ENCODE data around the gene TMEM11.
"Not testable (repeated sequence)": the region's sequence is repeated elsewhere in the genome, so short reads cannot be mapped to it uniquely, and the experiment has no call there.

Gene TMEM11

DNA sequence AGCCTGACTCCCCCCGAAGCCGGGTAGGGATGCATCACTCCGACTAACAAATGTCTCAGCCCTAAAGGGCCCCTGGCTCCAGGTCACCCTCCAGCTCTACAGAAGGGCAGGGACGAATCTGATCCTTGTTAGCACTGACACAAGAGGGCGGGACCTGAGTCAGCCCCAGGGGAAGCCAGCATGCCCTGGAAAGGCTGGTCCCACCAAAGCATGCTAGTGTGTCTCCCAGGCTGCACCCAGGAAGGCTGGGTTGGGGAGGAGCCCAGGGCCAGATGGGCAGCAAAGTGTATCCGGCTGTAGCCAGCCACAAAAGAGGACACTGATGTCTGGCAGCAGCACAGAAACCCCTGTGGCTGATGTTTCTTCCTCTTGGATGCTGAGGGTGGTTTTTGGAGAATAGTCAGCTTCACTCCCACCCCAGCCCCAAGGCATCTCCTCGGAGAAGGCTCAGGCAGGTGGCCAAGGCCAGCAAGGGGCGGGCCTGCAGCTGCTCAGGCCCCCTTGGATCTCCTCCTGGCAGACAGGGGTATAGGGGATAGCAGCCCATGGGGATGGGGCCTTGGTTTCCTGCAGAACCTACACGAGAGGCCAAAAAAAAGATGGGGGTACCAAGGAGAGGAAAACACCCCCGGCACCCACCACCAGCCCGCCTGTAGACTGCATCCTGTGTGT is 28.2 kb upstream of the TMEM11 start:
- no peak for DNase-seq (ENCODE audit: low spot score)

DNA sequence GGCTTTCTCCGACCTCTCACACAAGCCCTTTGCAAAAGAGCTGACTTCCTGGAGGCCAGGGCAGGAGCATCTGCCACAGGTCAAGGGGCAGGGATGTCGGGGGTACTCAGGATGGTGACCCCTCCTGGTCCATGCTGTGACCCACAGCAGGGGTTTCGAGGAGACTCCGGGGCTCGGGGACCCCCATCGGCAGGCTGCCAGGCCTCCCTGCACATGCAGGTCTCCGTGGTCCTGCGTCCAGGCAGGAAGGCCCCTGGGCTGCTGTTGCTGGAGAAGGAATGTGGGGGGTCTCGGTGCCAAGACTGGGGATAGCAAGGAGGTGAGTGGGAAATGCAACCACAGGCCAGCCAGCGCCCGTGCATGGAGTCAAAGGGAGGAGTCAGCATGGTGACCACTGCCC is 27.6 kb upstream of the TMEM11 start:
- no peak for DNase-seq (ENCODE audit: low spot score)

DNA sequence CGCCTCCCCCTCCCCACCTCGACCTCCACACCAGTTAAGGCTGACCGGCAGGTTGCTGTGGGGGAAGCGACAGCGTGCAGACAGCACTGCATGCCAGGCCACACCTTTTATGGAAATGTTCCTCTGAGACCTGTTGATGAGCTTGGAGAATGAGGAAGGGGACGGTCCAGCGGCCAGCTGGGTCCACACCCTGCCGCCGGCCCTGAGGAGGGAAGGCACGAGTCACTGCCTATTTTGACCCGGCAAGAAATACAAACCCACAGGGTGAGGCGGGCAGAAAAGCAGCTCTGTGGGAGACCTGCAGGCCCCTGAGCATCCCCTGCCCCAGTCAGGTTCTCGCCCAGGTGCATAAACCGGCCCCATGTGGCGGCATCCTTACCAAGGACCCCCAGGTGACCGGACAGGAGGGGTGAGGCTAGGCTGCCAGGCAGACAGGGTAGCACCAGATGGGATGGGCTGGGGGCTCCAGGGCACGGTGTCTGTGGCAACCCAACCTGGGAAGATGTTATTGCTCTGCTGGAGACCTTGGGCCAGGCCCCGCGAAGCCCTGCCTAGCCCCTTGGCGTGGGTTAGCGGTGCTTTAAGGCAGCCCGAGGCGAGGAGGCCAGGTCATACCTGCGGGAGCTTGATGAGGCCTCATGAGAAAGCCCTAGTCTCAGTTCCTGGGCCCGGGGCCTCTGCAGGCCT is 26.6 kb upstream of the TMEM11 start:
- no peak for DNase-seq (ENCODE audit: low spot score)

DNA sequence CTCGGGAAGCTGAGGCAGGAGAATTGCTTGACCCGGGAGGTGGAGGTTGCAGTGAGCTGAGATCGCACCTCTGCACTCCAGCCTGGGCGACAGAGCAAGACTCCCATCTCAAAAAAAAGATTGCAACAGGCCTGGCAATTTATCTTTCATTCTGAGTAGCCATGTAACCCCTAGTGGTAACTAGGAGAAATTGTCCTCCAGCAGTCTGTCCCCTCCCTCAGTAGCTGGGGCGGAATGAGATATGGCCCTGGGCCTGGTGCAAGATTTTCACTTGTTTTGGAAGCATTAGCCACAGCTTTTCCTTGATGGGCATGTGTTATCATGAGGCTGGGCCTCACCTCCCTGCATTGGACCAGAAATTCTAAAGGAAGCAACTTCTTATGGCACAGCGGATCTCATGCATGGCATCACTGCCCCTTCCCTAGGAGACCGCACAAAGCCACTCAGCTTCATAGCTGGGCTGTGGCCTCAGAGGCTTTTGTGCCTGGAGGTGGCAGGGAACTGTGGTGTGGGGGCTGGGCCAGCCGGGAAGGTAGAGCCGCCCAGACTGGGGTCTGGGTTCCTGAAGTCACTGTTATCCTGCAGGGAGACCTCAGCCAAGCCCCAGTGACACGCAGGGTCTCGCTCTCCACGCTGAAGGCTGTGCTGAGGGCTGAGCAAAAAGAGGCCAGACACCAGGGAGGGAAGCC is 25.9 kb upstream of the TMEM11 start:
- no peak for DNase-seq (ENCODE audit: low spot score)

DNA sequence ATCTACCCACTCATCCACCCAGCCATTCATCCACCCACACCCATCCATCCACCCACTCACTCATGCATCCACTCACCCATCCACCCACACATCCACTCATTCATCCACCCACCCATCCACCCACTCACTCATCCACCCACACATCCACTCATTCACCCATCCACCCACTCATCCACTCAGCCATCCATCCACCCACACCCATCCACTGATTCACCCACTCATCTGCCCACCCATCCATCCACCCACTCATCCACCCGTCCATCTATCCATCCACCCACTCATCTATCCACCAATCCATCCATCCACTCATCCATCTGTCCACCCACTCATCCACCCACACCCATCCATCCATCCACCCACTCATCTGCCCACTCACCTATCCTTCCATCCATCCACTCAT is 22.0 kb upstream of the TMEM11 start:
- no peak for DNase-seq (ENCODE audit: low spot score)

DNA sequence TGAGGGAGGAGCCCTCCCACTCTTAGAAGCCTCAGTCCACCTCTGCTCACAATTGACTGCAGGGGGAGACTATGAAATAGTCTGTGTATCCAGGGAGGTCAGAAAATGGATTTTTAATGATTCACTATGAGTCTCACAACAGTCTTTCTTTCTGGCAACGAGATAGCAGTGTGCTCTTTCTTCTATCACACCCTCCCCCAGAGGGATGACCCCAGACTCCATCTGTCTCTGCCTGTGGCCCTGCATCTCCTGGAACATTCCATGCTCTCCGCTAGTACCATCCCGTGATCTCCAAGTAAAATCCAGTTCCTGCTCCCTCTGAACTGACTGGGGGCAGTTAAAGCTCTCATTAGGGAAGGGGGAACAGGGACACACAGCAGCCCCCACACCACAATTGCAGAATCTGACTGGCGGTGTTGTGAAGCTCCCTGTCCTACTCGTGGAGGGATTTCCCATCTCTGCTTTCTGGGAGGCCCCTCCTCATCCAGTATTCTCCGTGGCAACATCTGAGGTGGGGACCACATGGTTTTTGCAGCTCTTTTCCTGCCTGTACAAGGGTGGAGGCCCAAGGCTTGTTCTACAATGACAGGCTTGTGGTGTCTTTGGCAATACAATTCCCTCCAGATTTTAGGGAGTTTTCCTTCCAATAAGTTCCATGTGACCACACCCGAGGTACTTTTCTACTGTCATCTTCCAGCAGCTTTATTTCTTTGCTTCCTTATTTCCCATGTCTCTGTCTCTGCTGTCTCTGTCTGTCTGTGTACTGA is 19.8 kb upstream of the TMEM11 start:
- no peak for DNase-seq (ENCODE audit: low spot score)

DNA sequence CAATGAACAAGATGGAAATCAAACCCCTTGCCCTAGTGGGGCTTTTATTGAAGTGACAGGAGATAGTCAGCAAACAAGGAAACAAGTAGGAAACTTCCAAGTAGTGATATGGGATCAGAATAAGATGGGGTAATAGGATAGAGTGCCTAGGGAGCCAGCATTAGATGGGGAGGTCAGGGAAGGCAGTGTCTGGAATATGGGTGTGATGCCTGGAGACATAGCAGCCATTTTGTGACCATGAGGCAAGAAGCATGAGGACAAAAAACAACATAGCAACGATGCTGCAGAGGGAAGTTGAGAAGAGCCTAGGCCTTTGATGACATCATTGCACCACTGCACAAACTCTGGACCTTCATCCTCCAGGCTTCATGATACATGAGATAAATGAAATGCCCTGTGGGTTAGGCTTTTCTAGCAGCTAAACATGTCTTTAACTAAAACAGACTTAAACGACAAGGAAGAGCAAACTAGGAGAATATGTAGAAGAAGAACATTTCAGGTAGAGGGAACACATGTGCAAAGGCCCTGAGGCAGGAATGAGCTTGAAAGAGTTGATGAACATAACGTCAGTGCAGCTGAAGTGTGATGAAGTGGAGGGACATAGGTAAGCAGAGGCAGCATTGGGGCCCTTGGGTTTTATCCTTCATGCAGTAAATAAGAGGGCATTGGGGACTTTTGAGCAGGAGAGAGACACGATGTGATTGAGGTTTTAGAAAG is 18.2 kb upstream of the TMEM11 start:
- no peak for DNase-seq (ENCODE audit: low spot score)

DNA sequence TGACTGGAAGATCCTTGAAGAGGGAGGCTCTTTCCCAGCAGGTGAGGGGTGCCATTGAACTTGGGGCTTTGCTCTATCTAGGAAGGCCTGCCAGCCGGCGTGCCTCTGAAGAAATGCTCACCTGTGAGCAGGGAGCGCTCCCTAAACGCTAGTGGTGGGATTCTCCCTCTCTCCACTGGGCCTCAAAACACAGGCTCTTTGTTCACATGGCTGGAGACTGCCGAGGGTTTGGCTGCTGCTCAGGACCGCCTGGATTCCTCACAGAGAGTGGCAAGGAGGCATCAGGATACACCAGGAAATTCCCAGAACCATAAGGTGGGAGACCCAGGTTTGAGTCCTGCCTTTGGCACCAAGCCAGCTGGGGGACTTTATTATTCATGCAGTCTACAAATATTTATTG is 17.6 kb upstream of the TMEM11 start:
- DNase-seq (ENCODE audit: low spot score): no peak

DNA sequence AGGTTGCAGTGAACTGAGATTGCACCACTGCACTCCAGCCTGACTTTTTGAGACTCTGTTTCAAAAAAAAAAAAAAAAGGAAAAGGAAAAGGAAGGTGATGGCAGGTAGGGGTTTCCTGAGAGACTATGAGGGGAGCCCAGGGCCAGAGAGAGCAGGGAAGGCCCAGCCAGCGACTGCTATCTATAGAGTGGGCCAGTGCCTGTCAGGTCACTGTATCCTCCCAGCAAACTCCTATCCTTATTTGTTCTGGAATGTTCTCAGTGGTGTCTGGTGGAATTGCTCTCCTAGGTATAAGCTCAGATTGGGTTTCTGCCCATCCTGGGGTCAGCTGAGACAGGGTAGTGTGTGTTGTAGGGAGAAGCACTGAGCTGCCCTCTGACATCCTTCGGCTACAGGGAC is 14.9 kb upstream of the TMEM11 start:
- DNase-seq (ENCODE audit: low spot score): no peak

DNA sequence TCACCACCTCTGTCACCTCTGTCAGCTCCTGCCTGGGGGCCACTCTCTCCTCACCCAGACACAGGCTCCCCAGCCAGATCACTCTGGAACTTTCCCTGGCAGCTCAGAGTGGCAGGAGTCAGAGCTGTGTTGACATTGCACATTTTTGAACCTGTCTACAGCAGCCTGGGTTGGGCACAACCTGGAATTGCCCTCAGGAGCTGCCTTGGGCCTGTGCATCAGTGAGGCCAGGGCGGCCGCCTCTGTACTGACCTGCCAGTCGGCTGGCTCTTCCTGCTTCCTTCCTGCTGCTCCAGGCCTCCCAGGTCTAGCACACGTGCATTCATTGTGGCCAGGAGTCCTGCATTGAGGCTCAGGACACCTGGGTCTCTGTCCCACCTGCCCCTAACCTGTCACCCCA is 14.2 kb upstream of the TMEM11 start:
- no peak for DNase-seq (ENCODE audit: low spot score)

DNA sequence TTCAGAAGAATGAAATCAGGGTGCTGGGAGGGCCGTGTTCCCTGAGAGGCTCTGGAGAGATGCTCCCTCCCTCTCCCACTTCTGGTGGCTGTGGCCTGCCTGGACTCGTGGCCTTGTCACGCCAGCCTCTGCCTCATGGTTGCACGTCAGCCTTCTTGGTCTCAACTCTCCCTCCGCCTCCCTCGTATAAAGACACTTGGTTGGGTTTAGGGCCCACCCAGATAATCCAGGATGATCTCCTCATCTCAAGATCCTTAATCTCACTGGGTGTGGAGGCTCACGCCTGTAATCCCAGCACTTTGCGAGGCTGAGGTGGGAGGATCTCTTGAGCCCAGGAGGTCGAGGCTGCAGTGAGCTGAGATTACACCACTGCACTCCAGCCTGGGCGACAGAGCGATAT is 13.3 kb upstream of the TMEM11 start:
- DNase-seq (ENCODE audit: low spot score): not testable (repeated sequence)

DNA sequence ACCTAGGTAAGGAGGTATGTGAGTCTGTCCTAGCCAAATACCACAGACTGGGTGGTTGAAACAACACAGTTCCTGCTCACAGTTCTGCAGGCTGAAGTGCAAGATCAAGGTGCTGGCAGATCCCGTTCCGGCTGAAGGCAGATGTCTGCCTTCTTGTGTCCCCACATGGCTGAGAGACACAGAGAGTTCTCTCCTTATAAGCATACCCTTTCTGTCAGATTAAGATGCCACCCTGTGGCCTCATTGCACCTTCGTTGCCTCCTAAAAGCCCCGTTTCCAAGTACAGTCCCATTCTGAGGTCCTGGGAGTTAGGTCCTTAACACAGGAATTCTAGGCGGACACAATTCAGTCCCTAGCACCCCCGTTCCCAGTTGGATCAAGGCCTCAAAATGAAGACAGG is 9.1 kb upstream of the TMEM11 start:
- no peak for DNase-seq (ENCODE audit: low spot score)

DNA sequence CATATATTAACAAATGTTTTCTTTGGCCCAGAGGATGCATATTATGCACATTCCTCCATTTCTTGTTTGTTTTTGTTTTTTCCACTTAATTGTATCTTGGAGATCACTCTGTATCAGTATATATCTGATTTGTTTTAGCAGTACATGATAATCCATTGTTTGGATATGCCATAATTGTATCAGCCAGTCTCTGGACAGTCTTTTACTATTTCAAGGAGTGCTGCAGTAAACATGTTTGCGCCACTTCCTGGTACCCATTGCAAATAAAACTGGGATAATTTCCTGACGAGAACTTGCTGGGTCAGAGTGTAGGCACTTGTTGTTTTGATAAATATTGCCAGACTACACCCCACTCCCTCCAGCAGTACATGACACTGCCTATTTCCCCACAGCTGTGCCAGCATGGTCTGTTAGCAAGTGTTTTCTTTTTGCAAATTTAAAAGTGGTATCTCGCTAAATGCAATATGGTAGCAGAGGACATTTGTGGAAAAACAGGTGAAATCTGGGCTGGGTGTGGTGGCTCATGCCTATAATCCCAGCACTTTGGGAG is 4.9 kb upstream of the TMEM11 start:
- no peak for DNase-seq (ENCODE audit: low spot score)

DNA sequence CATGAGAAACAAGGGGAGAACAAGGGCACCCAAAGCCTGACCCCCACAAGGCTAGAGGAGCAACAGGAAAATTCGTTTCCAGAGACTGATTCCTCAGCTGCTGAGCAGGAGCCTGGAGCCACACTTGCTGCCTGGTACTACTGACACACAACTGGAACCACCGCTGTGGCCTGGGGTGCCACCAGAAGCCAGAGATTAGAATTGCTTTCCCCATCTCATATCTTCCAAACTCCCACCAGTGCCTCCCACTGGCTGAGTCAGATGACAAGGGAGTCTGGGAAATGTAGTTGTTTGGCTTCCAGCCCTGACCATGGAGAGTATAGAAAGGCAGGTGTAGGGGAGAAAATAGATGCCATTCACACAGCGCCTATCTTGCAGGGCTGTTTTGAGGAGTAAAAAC is 4.1 kb upstream of the TMEM11 start:
- no peak for DNase-seq (ENCODE audit: low spot score)

DNA sequence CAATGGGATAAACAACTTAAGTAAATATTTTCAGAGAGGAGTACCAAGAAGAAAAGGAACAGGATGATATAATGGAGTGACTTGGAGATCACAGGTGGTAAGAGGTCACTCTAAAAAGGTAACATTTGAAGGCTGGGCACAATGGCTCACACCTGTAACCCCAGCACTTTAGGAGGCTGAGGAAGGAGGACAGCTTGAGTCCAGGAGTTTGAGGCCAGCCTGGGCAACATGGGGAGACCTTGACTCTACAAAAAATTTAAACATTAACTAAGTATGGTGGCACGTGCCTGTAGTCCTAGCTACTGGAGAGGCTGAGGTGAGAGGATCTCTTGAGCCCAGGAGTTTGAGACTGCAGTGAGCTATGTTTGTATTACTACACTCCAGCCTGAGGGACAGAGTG is 3.4 kb upstream of the TMEM11 start:
- no peak for DNase-seq (ENCODE audit: low spot score)

DNA sequence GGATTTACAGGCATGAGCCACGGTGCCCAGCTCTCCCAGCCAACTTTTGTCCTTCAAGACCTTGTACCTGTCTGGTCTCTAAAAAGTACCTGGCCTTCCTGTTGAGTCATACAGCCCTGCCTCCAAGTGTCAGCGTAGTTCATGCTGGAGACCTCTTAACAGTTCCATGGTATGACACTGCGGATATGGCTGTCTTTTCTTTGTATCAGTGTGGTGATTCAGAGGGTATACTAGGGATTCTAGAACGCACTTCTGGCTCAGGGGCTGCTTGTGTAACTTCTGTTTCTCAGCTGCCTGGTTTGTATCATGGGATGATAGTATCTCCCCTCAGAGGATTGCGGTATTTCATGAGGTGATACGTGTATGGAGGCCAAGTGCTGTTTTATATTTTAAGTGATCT is 2.0 kb upstream of the TMEM11 start:
- DNase-seq (ENCODE audit: low spot score): no peak

DNA sequence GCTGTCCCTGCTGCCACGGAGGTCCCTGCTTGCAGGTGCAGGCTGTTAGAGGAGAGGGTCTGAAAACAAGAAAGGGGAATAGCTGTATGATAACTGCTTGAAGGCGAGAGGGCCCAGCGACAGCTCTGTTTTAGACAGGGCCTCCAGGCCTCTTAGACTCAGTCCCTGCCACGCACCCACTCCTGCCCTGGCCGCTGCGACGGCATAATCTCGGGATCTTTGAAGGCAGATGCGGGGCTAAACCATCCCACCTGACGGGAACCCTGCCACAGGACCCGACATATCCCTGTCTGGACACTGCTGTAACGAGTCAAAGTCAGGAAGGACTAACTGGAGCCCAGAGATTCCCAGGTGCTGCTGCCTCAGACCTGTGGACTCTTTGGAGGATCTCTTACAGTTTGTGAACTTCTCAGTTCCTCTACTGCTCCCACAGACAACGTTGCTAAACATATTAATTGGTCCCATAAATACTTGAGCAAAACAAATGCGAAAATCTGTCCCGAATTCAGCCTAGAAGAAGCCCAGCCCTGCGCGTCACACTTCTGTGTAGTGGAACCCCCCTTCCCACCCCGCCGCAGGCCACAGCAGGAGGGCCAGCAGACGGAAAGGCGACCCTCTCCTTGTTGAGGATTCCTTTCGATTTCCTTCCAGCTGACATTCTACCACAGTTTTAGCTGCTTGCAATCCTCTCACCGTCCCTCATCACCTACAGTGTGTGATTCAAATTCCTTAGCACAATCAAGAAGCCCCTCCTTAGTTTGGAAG is 998 bp upstream of the TMEM11 start:
- DNase-seq (ENCODE audit: low spot score): peak; percentile 44

DNA sequence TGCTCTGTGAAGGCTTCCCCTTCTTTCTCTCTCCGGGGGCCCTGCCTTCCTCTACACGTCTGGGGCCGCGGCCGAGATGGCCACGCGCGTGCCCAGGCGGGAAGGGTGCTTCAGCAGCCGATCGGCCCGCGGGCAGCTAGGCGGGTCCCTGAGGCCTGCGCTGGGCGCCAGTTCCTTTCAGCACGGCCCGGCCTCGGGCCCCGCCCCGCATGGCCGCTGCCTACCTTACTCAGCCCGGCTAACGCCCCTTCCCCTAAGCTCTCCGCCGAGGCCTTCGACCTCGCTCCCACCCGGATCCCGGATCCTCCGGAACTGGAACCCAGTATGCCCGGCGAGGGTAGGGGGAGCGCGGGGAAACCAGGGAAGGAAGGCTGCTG is 335 bp downstream of the TMEM11 start:
- peak; percentile 8 for DNase-seq (ENCODE audit: low spot score)

DNA sequence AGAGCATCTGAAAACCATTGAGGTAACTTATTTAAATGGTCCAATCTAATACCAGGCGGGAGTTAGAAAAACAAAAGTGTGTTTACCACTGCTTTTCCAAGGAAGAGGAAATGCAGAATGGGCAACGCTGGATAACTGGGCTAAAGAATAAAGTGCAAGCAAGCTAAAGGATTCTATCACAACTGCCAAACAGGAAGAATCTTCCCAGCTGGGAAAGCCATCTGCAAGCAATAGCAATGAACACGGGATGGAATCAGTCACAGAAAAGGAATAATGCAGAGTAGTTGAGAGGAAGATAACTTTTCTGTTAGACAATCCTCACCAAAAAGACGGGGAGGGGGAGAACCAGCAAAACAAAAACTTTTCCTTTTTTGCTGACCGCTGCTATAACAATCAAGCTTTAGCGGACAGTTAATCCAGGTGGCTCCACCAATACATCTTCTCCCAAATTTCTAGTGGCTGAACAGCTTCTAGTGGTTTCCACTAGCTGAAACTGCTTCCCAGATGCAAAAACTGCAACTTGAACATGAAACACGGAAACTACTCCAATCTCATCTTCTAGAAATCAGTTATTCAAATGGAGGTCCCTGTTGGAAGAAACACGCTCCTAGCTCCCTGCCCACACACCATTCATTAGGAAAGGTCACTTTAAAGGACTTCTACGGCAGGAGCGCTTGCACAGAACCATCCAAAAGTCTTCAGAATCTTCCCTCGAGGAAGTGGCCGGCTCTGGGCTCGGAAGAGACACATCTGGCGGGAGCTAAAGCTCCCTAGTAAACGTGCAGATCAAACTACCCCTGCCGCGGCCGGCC is 929 bp downstream of the TMEM11 start:
- DNase-seq (ENCODE audit: low spot score): peak; percentile 10

DNA sequence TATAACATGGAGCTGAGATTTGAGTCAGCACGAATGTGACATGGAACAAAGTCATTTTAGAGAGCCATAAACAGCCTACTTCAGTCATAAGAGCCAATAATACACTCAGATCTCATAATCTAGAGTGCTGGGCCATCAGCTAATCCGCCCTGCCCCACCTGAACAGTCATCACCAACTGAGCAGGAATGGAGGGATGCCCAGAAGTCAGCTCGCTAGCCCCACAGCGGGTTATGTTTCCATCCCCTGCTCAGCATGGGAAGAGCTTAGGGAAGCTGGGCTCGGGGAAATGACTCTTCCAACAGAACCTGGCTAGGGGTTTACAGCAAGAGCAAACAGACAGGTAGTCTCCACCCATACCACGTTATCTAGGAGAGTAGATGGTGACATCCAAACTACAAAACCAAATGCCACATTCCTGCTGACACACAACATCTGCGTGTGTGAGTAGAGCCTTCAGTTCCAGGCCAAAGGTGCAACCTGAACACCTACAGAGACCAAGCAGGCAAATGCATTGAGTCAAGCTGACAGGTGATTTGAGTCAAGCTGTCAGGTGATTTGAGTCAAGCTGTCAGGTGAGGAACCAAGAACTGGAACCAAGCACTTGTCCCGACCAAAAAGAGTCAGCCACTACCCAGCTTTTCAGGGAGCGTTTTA is 2.0 kb downstream of the TMEM11 start:
- no peak for DNase-seq (ENCODE audit: low spot score)
